Measurements from ENCODE around the gene CLDN1.
"Not testable (repeated sequence)": the region's sequence is repeated elsewhere in the genome, so short reads cannot be mapped to it uniquely, and the experiment has no call there.

Gene CLDN1

GRCh38 chr3:190291994-190292584 lies 30.2 kb downstream of the CLDN1 start:
- no peak for DNase-seq (ENCODE audit: low spot score)

GRCh38 chr3:190289989-190290388 lies 32.3 kb downstream of the CLDN1 start:
- no peak for DNase-seq (ENCODE audit: low spot score)

- DNase-seq (ENCODE audit: low spot score): no peak
Observed at GRCh38 chr3:190288836-190289235, 33.4 kb downstream of the CLDN1 start.

GRCh38 chr3:190286014-190286413 lies 36.2 kb downstream of the CLDN1 start:
- DNase-seq (ENCODE audit: low spot score): no peak

- DNase-seq (ENCODE audit: low spot score): no peak
Observed at GRCh38 chr3:190281308-190282051, 40.8 kb downstream of the CLDN1 start.

GRCh38 chr3:190279690-190280089 lies 42.6 kb downstream of the CLDN1 start:
- no peak for DNase-seq (ENCODE audit: low spot score)

- no peak for DNase-seq (ENCODE audit: low spot score)
Observed at GRCh38 chr3:190272747-190273146, 49.5 kb downstream of the CLDN1 start.

GRCh38 chr3:190269101-190269500 lies 53.1 kb downstream of the CLDN1 start:
- no peak for DNase-seq (ENCODE audit: low spot score)

GRCh38 chr3:190267464-190267863 lies 54.8 kb downstream of the CLDN1 start:
- not testable (repeated sequence) for DNase-seq (ENCODE audit: low spot score)

GRCh38 chr3:190266913-190267290 lies 55.3 kb downstream of the CLDN1 start:
- no peak for DNase-seq (ENCODE audit: low spot score)

- DNase-seq (ENCODE audit: low spot score): no peak
Observed at GRCh38 chr3:190266265-190266912, 55.9 kb downstream of the CLDN1 start.

- DNase-seq (ENCODE audit: low spot score): no peak
Observed at GRCh38 chr3:190265796-190266195, 56.5 kb downstream of the CLDN1 start.

- DNase-seq (ENCODE audit: low spot score): no peak
Observed at GRCh38 chr3:190265126-190265525, 57.1 kb downstream of the CLDN1 start.

- DNase-seq (ENCODE audit: low spot score): no peak
Observed at GRCh38 chr3:190261740-190262139, 60.5 kb downstream of the CLDN1 start.

- no peak for DNase-seq (ENCODE audit: low spot score)
Observed at GRCh38 chr3:190261015-190261414, 61.2 kb downstream of the CLDN1 start.

- DNase-seq (ENCODE audit: low spot score): no peak
Observed at GRCh38 chr3:190260301-190260700, 61.9 kb downstream of the CLDN1 start.

- DNase-seq (ENCODE audit: low spot score): no peak
Observed at GRCh38 chr3:190258634-190259033, 63.6 kb downstream of the CLDN1 start.
